Right atrium auricular region (tissue), 2 donors: ENCODE results near the gene UBE2V1. TPM values are rescaled to one million over a fixed set of nuclear protein-coding genes. Genes with fewer than 3 reads are reported as not detected.
"Not testable (repeated sequence)": the region's sequence is repeated elsewhere in the genome, so short reads cannot be mapped to it uniquely, and the experiment has no call there.

Source experiments
- DNase-seq: peaks from one replicate; pipeline ENCODE4 v3.0.0-alpha.2; 2019; ENCODE audit warnings: low spot score
- H3K27ac ChIP-seq, 2 donors: fragments of 200-600 bp; sonication (generic); 1 replicate in 1 of 2; 2 replicates in 1 of 2; pipeline ENCODE4 v1.5.1; 2016 to 2019
- H3K27me3 ChIP-seq, 2 donors: fragments of 200-600 bp; sonication (generic); one replicate each; pipeline versions ENCODE4 v1.5.1 to v1.6.0; 2017 to 2019
- H3K36me3 ChIP-seq: fragments of 200-600 bp; sonication (generic); one replicate; pipeline ENCODE4 v1.5.1; 2016
- H3K4me1 ChIP-seq, 2 donors: fragments of 200-600 bp; sonication (generic); one replicate each; pipeline versions ENCODE4 v1.5.1 to v1.6.0; 2017 to 2019
- H3K4me3 ChIP-seq, 2 donors: fragments of 200-600 bp; sonication (generic); 1 replicate in 1 of 2; 2 replicates in 1 of 2; pipeline ENCODE4 v1.5.1; 2017 to 2019; ENCODE audit warnings: mild to moderate bottlenecking in 1 of 2, moderate library complexity in 1 of 2
- H3K9me3 ChIP-seq, 2 donors: fragments of 200-600 bp; sonication (generic); one replicate each; pipeline ENCODE4 v1.5.1; 2019
- CTCF ChIP-seq, 2 donors: fragments of 200-600 bp; sonication (generic); IDR thresholded peaks; one replicate each; pipeline ENCODE4 v1.5.1; 2019; ENCODE audit warnings: antibody characterized with exemption in 2 of 2
- total RNA-seq, 2 donors: library from RNA; depleted of rRNA; stranded (reverse); fragments of >200 nt; gene quantifications; one replicate each; pipeline ENCODE4 v1.1.0, GENCODE V29; 2016

Gene UBE2V1
- total RNA-seq, result 10 to 100 TPM; 61.2 to 70.2 TPM

DNA sequence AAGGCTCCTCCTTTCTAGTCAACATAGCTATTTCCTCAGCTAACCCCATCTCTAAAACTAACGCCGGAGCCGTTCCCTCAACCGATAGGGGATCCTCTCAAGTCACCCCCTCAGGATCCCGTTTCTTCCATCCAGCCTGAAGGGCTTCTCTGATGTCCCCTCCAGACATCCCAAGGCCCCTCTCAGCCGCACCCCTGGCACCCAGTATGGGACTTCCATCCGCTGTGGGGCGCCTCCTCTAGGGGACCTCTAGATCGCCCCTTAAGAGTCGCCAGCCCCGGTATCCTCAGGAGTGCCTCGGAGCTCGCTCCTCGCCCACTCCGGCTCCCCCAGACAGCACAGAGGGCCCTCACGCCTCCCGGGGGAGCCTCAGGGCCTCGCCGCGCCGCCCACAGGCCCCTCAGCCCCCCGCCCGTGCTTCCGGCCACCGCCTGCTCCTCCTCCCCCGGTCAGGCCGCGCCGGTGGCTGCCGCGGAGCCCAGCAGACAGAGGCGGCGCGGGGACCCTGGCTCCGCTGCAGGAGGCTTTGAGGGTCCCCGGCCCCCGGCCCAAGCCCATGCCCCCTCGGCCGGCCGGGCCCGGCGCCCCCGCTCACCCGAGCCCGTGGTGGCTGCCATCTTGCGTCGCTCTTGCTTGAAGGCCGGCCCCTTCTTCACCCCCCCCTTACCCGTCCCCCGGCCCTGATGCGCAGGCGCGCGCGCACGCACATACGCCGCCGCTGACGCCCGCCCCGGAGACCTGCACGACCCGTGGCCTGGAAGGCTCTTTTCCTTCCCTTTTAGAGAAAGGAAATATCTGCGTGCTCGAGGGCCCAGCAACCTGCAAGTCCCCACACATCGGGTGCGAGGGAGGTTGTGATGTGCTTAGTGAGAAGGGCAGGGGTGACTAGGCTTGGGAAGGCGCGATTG lies at the start of gene UBE2V1:
TSS of gene UBE2V1 (minus strand) at position 639 of the 908 bp plus-strand sequence. CDS start at position 617, 22 bp downstream.
- H3K36me3 ChIP-seq, result no peaks in the 10 kb centered on the region
- H3K27ac ChIP-seq, result peak within 1 kb of the TSS; percentile 99 to 100
- peak; percentile 94 for DNase-seq
- H3K4me3 ChIP-seq, result peak within 1 kb of the TSS; percentile 82 to 100
- H3K9me3 ChIP-seq, result no peaks in the 10 kb centered on the region
- TF ChIP-seq CTCF (IDR thresholded peaks at IDR 0.05), result peak; percentile 4 to 60
- H3K27me3 ChIP-seq, result no peaks in the 10 kb centered on the region
- peaks cover 0 to 78% of the 10 kb centered on the region in 2 donors for H3K4me1 ChIP-seq

DNA sequence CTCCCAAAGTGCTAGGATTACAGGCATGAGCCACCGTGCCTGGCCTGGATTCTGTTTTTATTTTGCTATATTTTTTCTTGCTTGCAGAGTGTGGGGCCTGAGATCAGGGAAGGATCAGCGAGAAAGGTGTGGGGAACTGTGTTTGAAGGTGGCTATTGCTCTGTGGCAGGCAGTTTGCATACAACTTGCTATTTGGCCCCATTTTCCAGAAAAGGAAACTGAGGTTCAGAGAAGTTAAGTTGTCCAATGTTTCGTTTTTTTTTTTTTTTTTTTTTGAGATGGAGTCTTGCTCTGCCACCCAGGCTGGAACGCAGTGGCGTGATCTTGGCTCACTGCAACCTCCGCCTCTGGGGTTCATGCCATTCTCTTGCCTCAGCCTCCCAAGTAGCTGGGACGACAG lies 48.5 kb upstream of the UBE2V1 start:
- H3K9me3 ChIP-seq, H3K27me3 ChIP-seq, H3K27ac ChIP-seq, H3K36me3 ChIP-seq, DNase-seq, H3K4me3 ChIP-seq: not testable (repeated sequence)
- peaks cover 0 to 11% of the 10 kb centered on the region in 2 donors for H3K4me1 ChIP-seq

DNA sequence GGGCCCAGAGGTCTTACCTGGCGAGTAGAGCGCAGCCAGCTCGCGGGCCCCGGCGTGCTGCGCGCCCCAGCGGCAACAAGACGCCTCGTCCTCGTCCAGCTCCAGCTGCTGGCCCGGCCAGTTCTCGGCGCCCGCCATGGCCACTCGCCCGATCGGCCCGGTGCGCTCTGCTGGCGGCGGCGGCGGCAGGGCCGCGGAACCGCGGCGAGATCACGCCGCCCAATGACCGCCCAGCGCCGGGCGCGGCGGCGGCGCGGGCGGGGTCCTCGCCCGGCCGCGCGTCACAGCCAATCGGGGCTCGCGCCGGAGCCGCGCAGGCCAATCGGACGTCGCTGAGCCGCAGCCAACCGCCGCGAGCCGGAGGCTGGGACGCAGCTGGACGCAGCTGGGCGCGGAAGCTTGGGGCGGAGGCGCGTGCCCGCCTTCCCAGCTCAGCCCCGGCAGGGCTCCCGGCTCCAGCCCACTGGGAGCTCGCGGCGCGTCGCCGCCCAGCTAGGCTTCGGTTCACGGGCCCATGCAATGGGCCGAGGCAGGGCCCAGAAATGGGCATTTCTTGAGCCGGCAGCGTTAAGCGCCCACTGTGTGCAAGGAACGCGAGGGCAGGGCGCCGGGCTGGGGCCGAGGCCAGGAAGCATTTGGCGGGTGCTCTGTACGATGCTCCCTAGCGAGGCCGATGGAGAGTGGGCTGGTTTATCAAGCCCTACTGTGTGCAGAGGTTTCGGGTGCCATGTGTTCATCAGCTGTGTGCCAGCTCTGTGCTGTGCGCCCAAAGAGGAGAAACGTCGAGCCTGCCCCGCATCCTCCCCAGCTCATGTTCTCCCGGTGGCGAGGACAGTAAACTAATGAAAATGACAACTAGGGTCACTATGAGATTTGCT lies 40.8 kb upstream of the UBE2V1 start, which contains the start of gene PEDS1:
TSS of gene PEDS1 (minus strand) at position 224 of the 878 bp plus-strand sequence. CDS start at position 138, 86 bp downstream.
- Histone ChIP-seq H3K36me3 (peaks cover 5% of the 10 kb centered on the region), H3K9me3 (no peaks in the 10 kb centered on the region), H3K4me1 (peaks cover 0 to 50% of the 10 kb centered on the region in 2 donors), H3K4me3 (peak within 1 kb of the TSS; percentile 98 to 99), H3K27ac (peak within 1 kb of the TSS; percentile 95 to 96), H3K27me3 (no peaks in the 10 kb centered on the region)
- TF ChIP-seq CTCF (IDR thresholded peaks at IDR 0.05), result no peak
- peak; percentile 89 for DNase-seq

GRCh38 chr20:50153153-50153499 lies 40.2 kb upstream of the UBE2V1 start:
- H3K27me3 ChIP-seq, result no peaks in the 10 kb centered on the region
- DNase-seq, result no peak
- H3K36me3 ChIP-seq, result peaks cover 5% of the 10 kb centered on the region
- peak overlapping the region; percentile 98 to 99 for H3K4me3 ChIP-seq
- peaks cover 0 to 50% of the 10 kb centered on the region in 2 donors for H3K4me1 ChIP-seq
- H3K27ac ChIP-seq, result peak overlapping the region; percentile 95 to 96
- no peaks in the 10 kb centered on the region for H3K9me3 ChIP-seq
- TF ChIP-seq CTCF (IDR thresholded peaks at IDR 0.05), result no peak

DNA sequence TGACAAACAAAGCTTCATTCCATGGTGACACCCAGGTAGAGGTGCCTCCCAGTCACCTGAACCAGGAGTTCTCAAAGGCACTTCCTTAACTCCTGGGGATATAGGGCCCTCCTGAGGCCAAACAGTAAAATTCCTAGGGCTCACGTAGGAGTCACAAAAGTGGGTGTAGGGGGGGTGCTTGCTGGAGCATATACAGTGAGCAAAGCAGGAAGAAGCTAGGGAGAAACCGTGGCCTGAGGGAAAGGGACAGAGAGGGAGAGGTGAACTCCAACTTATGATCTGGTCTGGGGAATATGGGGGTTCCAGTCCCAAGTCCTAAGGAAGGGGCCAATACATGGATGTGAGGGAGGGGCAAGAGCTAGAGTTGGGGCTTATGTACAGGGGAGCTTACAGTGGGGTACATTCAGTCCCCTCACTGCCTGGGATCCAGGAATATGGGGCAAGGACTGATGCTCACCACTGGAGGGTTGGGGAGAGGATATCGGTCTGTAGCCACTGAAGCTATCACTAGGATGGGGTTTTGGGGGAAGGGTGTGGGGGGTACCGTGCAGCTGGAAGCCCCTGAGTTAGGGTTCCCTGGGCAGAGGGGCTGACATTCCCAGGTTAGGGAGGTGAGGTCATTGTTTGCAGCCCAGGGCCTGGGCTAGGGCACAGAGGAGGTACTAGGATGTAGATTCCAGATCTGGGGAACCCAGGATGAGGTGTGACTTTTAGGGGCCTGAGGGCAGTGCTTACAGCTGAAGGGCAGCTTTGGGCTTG lies 39.6 kb upstream of the UBE2V1 start:
- H3K36me3 ChIP-seq, result peaks cover 5% of the 10 kb centered on the region
- peak overlapping the region; percentile 98 to 99 for H3K4me3 ChIP-seq
- H3K27ac ChIP-seq, result peak overlapping the region; percentile 95 to 96
- peaks cover 0 to 50% of the 10 kb centered on the region in 2 donors for H3K4me1 ChIP-seq
- no peak for TF ChIP-seq CTCF (IDR thresholded peaks at IDR 0.05)
- no peaks in the 10 kb centered on the region for H3K27me3 ChIP-seq
- H3K9me3 ChIP-seq, result no peaks in the 10 kb centered on the region
- no peak for DNase-seq
